Skeletal muscle satellite cell (primary cell): Measurements from ENCODE around the gene ITPR3.
"Not testable (repeated sequence)": the region's sequence is repeated elsewhere in the genome, so short reads cannot be mapped to it uniquely, and the experiment has no call there.

Experiments used
- H3K27me3 ChIP-seq: 2 replicates; pipeline ENCODE4 v1.7.0; 2013; ENCODE audit warnings: low read length; ENCODE audit not compliant: control insufficient read depth, insufficient read depth
- H3K36me3 ChIP-seq: 2 replicates; pipeline ENCODE4 v1.7.0; 2013; ENCODE audit warnings: mild to moderate bottlenecking, control low read depth, low read length; ENCODE audit not compliant: insufficient read depth
- H3K4me1 ChIP-seq: 2 replicates; pipeline ENCODE4 v1.7.0; 2013; ENCODE audit warnings: low read length; ENCODE audit not compliant: control insufficient read depth, insufficient read depth
- H3K4me2 ChIP-seq: 2 replicates; pipeline ENCODE4 v1.7.0; 2013; ENCODE audit warnings: mild to moderate bottlenecking, low read length
- H3K4me3 ChIP-seq: 2 replicates; pipeline ENCODE4 v1.7.0; 2013; ENCODE audit warnings: low read length
- H3K9ac ChIP-seq: 2 replicates; pipeline ENCODE4 v1.7.0; 2013; ENCODE audit warnings: mild to moderate bottlenecking, low read depth, low read length, moderate library complexity
- H3K9me3 ChIP-seq: replicated peaks from 2 replicates; pipeline ENCODE4 v1.7.0; 2013; ENCODE audit warnings: mild to moderate bottlenecking, control low read depth, low read length

ITPR3 gene

DNA sequence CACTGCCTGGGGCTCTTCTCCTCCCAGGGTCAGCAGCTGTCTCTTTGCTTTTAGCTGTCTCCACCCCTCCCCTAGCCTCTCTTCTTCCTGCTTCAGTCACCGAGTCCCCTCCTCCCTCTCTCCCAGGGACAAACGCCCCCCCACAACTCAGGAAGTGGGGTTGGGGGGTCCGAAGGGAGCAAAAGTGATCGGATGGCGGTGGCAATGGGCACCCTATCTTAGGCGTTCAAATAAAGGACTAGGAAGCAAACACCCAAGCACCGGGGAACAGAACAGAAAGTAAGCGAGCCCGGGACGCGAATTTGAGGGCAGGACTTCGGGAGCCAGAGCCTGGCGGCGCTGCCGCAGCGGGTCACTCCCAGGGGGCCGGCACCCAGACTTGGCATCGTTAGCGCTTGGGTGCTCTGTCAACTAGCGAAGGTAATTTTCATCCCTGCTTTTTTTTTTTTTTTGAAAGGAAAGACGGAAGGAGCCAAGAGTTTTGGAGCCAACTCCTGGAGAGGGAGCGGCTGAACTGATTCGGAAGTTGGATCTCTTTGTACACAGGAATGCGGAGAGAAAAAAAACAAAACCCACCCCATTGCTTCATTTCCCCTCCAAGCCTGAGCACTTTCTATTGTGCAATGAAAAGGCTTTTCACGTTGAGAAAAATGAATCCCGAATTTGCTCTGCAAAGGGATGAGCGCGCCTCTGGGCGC lies 815 bp upstream of the ITPR3 start:
- Histone ChIP-seq H3K27me3 (no peaks in the 10 kb centered on the region), H3K9me3 (no peaks in the 10 kb centered on the region), H3K9ac (peak overlapping the region; percentile 85), H3K36me3 (peaks cover 16% of the 10 kb centered on the region), H3K4me3 (peak overlapping the region; percentile 97), H3K4me1 (peaks cover 27% of the 10 kb centered on the region), H3K4me2 (peak overlapping the region; percentile 94)

DNA sequence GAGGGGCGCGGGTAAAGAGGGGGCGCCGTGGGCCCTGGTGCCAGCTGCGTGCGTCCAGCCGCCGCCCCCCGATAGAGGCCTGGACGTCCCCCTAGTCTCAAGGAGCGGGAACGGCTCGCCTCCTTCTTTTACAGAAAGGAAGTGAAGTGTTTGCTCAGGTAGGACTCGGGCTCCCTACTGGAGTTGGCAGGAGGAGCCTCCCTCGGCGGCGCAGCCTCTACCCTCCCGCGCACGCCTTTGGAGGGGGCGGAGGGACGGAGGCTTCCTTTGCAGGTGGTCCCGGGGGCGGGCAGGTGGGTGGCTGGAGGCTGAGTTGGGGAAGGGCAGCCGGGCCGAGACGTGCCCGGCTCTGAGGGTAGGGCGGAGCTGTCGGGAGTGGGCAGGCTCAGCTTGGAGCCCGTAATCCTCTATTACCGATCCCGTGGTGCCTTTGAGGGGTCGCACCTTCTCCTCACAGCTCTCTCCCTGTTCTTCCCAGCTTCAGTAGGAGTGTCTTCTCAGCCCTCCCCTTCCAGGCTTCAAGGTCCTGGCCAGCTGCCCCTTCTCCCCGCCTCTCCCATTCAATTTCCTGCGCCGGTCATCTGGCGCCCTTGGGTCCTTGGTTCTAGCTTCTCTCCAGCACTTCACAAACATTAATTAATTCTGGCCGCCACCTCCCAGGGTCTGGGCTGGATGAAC lies 728 bp downstream of the ITPR3 start:
- Histone ChIP-seq H3K27me3 (no peaks in the 10 kb centered on the region), H3K4me2 (peak overlapping the region; percentile 94), H3K9me3 (no peaks in the 10 kb centered on the region), H3K4me1 (peaks cover 27% of the 10 kb centered on the region), H3K36me3 (peaks cover 21% of the 10 kb centered on the region), H3K9ac (peak overlapping the region; percentile 85), H3K4me3 (peak overlapping the region; percentile 97)

- Histone ChIP-seq H3K4me1 (peaks cover 27% of the 10 kb centered on the region), H3K27me3 (no peaks in the 10 kb centered on the region), H3K36me3 (peaks cover 26% of the 10 kb centered on the region), H3K4me2 (peak overlapping the region; percentile 94), H3K9me3 (no peaks in the 10 kb centered on the region), H3K9ac (peak overlapping the region; percentile 85), H3K4me3 (peak overlapping the region; percentile 97)
These were observed 1.6 kb downstream of the ITPR3 start for GRCh38 chr6:33622456-33623431.

DNA sequence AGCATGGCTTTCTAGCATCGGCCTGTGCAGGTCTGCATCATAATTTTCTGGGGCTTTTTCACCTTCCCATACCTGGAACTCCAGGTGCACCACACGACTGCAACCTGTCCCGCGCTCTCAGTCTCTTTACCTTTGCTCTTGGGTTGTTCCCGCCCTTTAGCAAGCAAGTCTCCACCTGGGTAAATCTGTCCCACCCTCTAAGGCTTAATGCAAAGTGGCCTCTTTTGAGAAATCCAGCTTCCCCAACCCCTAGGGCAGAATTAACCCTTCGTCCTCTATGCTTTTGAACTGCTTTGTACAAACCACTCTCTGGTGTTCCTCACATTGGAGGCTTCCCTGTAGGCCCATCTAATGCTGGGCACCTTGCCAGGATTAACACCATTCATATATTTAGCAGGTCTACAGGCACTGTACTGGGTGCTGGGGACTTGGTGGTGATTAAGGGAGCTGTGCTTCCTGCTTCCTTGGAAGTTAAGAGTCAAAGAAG lies 2.8 kb downstream of the ITPR3 start:
- H3K4me3 ChIP-seq, result no peak overlapping the region
- no peaks in the 10 kb centered on the region for H3K27me3 ChIP-seq
- no peaks in the 10 kb centered on the region for H3K9me3 ChIP-seq
- no peak overlapping the region for H3K9ac ChIP-seq
- peaks cover 26% of the 10 kb centered on the region for H3K36me3 ChIP-seq
- peaks cover 31% of the 10 kb centered on the region for H3K4me1 ChIP-seq
- H3K4me2 ChIP-seq, result no peak overlapping the region

DNA sequence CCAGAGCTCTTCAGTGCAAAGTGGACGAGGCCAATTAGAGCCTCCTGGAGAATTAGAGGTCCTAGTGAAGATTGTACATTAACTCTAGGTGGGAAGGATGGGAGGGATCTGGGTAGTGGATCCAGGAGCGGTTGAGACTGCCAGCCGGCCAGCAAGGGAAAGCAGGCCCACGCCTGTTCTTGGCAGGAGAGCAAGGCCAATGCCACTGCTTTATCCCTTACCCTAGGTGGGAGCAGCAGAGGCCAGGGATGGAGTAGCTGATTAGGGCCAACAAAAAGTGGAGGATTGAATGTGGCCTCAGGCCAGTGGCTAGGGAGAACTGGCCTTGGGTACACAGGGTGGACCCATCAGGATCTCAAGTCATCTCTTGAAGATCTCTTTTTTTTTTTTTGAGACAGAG lies 3.7 kb downstream of the ITPR3 start:
- Histone ChIP-seq H3K4me2 (no peak overlapping the region), H3K9ac (no peak overlapping the region), H3K4me1 (peaks cover 22% of the 10 kb centered on the region), H3K36me3 (peaks cover 26% of the 10 kb centered on the region), H3K4me3 (no peak overlapping the region), H3K27me3 (no peaks in the 10 kb centered on the region), H3K9me3 (no peaks in the 10 kb centered on the region)

DNA sequence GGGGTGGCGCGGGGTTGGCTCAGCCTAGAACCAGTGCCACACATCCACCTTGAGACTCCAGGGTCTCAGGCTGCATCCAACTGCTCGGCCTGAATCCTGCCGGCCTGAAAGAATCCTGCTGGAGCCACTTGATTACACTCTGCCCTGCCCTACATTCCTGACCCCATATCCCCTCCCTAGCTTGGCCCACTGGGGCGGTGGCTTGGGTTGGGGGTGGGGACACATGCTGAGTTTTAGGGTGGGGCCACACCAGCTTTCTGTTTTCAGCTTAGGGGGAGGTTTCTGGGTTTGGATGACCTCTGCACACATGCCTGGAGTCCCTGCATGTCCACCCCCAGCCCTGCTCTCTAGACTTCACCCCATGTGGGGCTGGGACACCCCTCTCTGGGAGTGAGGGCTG lies 6.8 kb downstream of the ITPR3 start:
- no peak overlapping the region for H3K4me3 ChIP-seq
- no peak overlapping the region for H3K9ac ChIP-seq
- no peak overlapping the region for H3K4me2 ChIP-seq
- peaks cover 26% of the 10 kb centered on the region for H3K36me3 ChIP-seq
- H3K4me1 ChIP-seq, result peaks cover 20% of the 10 kb centered on the region
- H3K9me3 ChIP-seq, result no peaks in the 10 kb centered on the region
- H3K27me3 ChIP-seq, result no peaks in the 10 kb centered on the region

DNA sequence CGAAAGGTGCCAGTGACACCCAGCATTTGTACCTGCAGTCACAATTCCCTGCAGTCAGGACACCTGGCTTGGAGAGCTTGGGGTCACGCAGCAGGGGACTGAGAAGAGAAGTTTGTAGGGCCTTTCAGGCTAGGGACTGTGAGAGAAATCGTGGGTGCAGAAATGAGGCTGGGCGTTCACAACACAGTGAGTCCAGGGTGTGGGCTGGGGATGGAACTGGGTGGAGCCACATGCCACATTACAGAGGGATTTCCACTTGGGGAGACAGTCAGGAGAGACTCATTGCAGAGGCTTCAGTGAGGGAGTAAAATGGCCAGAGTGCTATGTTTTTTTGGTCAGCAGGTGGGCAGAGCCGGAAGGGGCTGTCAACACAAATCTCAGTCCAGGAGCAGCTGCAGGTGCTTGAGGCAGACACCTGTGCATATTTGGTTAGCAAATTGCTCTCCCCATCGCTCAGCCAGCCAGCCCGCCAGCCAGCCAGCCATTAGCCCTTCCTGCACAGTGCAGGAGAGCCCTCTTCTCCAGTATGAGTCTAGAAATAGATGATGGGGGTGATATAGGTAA lies 7.4 kb downstream of the ITPR3 start:
- H3K36me3 ChIP-seq, result peaks cover 26% of the 10 kb centered on the region
- no peak overlapping the region for H3K4me2 ChIP-seq
- H3K4me1 ChIP-seq, result peaks cover 21% of the 10 kb centered on the region
- no peaks in the 10 kb centered on the region for H3K9me3 ChIP-seq
- H3K9ac ChIP-seq, result no peak overlapping the region
- H3K27me3 ChIP-seq, result no peaks in the 10 kb centered on the region
- no peak overlapping the region for H3K4me3 ChIP-seq

- H3K27me3 ChIP-seq, result no peaks in the 10 kb centered on the region
- H3K4me2 ChIP-seq, result no peak overlapping the region
- H3K9me3 ChIP-seq, result no peaks in the 10 kb centered on the region
- H3K9ac ChIP-seq, result no peak overlapping the region
- no peak overlapping the region for H3K4me3 ChIP-seq
- peaks cover 31% of the 10 kb centered on the region for H3K4me1 ChIP-seq
- peaks cover 11% of the 10 kb centered on the region for H3K36me3 ChIP-seq
These were observed 8.9 kb downstream of the ITPR3 start for GRCh38 chr6:33630014-33630413.

DNA sequence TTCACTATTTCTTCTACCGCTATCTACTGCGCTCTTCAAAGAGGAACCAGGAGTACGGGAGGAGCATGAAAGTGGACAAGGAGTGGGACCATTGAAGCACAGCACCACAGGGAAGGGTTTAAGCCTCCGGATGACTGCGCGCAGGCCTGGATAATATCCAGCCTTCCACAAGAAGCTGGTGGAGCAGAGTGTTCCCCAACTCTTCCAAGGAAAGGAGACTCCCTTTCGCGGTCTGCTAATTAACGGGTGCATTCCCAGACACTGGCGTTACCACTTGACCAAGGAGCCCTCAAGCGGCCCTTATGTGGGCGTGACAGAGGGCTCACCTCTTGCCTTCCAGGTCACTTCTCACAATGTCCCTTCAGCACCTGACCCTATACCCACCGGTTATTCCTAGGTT lies 10.4 kb downstream of the ITPR3 start:
- peaks cover 31% of the 10 kb centered on the region for H3K4me1 ChIP-seq
- H3K9ac ChIP-seq, H3K27me3 ChIP-seq, H3K9me3 ChIP-seq, H3K36me3 ChIP-seq, H3K4me2 ChIP-seq, H3K4me3 ChIP-seq: not testable (repeated sequence)

DNA sequence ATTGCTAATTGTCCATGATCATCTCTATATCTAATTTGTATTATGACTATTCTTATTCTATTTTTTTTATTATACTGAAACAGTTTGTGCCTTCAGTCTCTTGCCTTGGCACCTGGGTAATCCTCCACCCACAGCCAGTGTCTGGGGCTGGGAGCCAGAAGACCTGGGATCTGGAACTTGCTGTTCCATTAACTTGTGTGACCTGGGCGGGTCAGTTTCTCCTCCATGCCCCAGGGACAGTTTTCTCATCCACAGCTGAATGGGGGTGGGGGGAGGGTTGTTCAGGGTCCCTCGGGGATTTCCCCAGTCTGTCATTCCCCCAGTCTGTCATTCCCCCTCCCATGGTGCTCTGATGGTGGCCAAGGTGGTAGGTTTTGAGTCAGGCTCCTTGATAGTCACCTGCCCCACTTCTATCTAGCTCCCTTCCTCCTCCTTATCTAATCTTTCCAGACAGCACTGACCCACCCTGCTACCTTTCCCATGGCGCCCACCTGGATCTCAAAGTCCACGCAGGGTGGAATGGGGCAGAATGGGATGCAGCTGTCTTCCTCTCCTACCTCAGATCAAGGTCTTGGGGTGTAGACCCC lies 10.9 kb downstream of the ITPR3 start:
- Histone ChIP-seq H3K27me3 (no peaks in the 10 kb centered on the region), H3K4me1 (peaks cover 31% of the 10 kb centered on the region)

More for the DNA sequence above, 10.9 kb downstream of the ITPR3 start:
- H3K36me3 ChIP-seq, result peaks cover 5% of the 10 kb centered on the region
- H3K9me3 ChIP-seq, result no peaks in the 10 kb centered on the region
- no peak overlapping the region for H3K4me2 ChIP-seq
- no peak overlapping the region for H3K9ac ChIP-seq
- H3K4me3 ChIP-seq, result no peak overlapping the region
